ENCODE data around the gene KIAA0825. TPM values are rescaled to one million over a fixed set of nuclear protein-coding genes. Genes with fewer than 3 reads are reported as not detected.
"Not testable (repeated sequence)": the region's sequence is repeated elsewhere in the genome, so short reads cannot be mapped to it uniquely, and the experiment has no call there.

Gene KIAA0825
- total RNA-seq, 4 donors from 2014 or later: 1.2 to 5.3 (median 4.0) TPM

GRCh38 chr5:94140300-94140699, 478.1 kb downstream of the KIAA0825 start:
- Histone ChIP-seq H3K27me3 (no peaks in the 10 kb centered on the region), H3K27ac (no peak overlapping the region), H3K4me3 (no peak overlapping the region), H3K36me3 (no peaks in the 10 kb centered on the region), H3K4me1 (no peaks in the 10 kb centered on the region), H3K9me3 (peaks cover 0 to 14% of the 10 kb centered on the region in 2 donors)
- intact Hi-C loops (cut with DNase I; ENCODE audit: low total_unique reads) (no loop called here), in situ Hi-C loops (cut with MboI; ENCODE audit: low pct_ligation_motif_present in 1 of 4, low pct_unique_long_range_greater_than_20kb in 1 of 4, low sequenced_read_pairs in 3 of 4) (no loop called here)
- 92 to 98% methylated on average over 2 of the region's 2 CpGs for WGBS, 2 donors (ENCODE audit: low coverage in 1 of 2)
- DNase-seq: no peak
- no peak for TF ChIP-seq POLR2A (IDR thresholded peaks at IDR 0.05)
- TF ChIP-seq CTCF (IDR thresholded peaks at IDR 0.05): no peak
- no peak for TF ChIP-seq POLR2AphosphoS5 (IDR thresholded peaks at IDR 0.05)
- TF ChIP-seq EP300 (IDR thresholded peaks at IDR 0.05; ENCODE audit: low read depth): no peak

- Histone ChIP-seq H3K4me1 (no peaks in the 10 kb centered on the region), H3K27me3 (no peaks in the 10 kb centered on the region), H3K9me3 (no peaks in the 10 kb centered on the region), H3K36me3 (no peaks in the 10 kb centered on the region), H3K27ac (no peak overlapping the region), H3K4me3 (no peak overlapping the region)
- no peak for DNase-seq
- in situ Hi-C loops (cut with MboI; ENCODE audit: low pct_ligation_motif_present in 1 of 4, low pct_unique_long_range_greater_than_20kb in 1 of 4, low sequenced_read_pairs in 3 of 4): no loop called here
- 97 to 100% methylated on average over 1 of the region's 1 CpG for WGBS, 2 donors (ENCODE audit: low coverage in 1 of 2)
- no peak for TF ChIP-seq CTCF (IDR thresholded peaks at IDR 0.05)
- no peak for TF ChIP-seq POLR2AphosphoS5 (IDR thresholded peaks at IDR 0.05)
- no peak for TF ChIP-seq EP300 (IDR thresholded peaks at IDR 0.05; ENCODE audit: low read depth)
- TF ChIP-seq POLR2A (IDR thresholded peaks at IDR 0.05): no peak
- intact Hi-C loops (cut with DNase I; ENCODE audit: low total_unique reads): no loop called here
Observed at GRCh38 chr5:94130077-94130476, 488.3 kb downstream of the KIAA0825 start.

DNA sequence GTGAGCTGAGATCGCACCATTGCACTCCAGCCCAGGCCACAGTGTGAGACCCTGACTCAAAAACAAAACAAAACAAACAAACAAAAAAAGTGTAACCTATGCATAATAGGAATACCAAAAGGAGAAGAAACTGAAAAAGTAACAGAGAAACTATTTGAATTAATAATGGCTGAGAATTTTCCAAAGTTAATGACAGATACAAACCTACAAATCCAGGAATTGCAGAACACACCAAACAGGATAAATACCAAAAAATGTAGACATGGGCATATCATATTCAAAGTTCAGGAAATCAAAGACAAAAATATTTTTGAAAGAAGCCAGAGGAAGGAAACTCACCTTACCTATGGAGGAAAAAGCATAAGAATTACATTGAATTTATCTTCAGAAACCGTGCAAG, 493.3 kb downstream of the KIAA0825 start:
- Histone ChIP-seq H3K9me3 (no peaks in the 10 kb centered on the region), H3K27ac (no peak overlapping the region), H3K4me3 (no peak overlapping the region), H3K36me3 (no peaks in the 10 kb centered on the region), H3K27me3 (no peaks in the 10 kb centered on the region), H3K4me1 (no peaks in the 10 kb centered on the region)
- intact Hi-C loops (cut with DNase I; ENCODE audit: low total_unique reads) (no loop called here), in situ Hi-C loops (cut with MboI; ENCODE audit: low pct_ligation_motif_present in 1 of 4, low pct_unique_long_range_greater_than_20kb in 1 of 4, low sequenced_read_pairs in 3 of 4) (no loop called here)
- TF ChIP-seq POLR2AphosphoS5 (IDR thresholded peaks at IDR 0.05): no peak
- TF ChIP-seq POLR2A (IDR thresholded peaks at IDR 0.05): no peak
- TF ChIP-seq EP300 (IDR thresholded peaks at IDR 0.05; ENCODE audit: low read depth): no peak
- TF ChIP-seq CTCF (IDR thresholded peaks at IDR 0.05): no peak
- WGBS, 2 donors (ENCODE audit: low coverage in 1 of 2): 67 to 75% methylated on average over 1 to 2 of the region's 2 CpGs
- no peak for DNase-seq

DNA sequence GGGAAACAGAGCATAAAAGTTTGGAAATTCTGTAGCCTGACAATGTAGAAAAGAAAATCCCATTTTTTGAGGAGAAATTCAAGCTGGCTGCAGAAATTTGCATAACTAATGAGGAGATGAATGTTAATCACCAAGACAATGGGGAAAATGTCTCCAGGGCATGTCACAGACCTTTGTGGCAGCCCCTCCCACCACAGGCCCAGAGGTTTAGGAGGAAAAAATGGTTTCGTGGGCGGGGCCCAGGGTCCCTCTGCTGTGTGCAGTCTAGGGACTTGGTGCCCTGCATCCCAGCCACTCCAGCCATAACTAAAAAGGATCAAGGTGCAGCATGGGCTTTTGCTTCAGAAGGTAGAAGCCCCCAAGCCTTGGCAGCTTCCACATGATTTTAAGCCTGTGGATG, 502.1 kb downstream of the KIAA0825 start:
- DNase-seq; H3K4me3 ChIP-seq; H3K4me1 ChIP-seq; intact Hi-C loops (cut with DNase I; ENCODE audit: low total_unique reads); H3K27me3 ChIP-seq; in situ Hi-C loops (cut with MboI; ENCODE audit: low pct_ligation_motif_present in 1 of 4, low pct_unique_long_range_greater_than_20kb in 1 of 4, low sequenced_read_pairs in 3 of 4); H3K36me3 ChIP-seq; H3K27ac ChIP-seq; H3K9me3 ChIP-seq: not testable (repeated sequence)
- WGBS, 2 donors (ENCODE audit: low coverage in 1 of 2): 20 to 93% methylated on average over 1 to 2 of the region's 2 CpGs

GRCh38 chr5:94113087-94113486, 505.3 kb downstream of the KIAA0825 start:
- no peak for TF ChIP-seq EP300 (IDR thresholded peaks at IDR 0.05; ENCODE audit: low read depth)
- H3K27ac ChIP-seq: no peak overlapping the region
- DNase-seq: no peak
- no peaks in the 10 kb centered on the region for H3K36me3 ChIP-seq
- 85 to 91% methylated on average over 2 of the region's 2 CpGs for WGBS, 2 donors (ENCODE audit: low coverage in 1 of 2)
- H3K4me3 ChIP-seq: no peak overlapping the region
- in situ Hi-C loops (cut with MboI; ENCODE audit: low pct_ligation_motif_present in 1 of 4, low pct_unique_long_range_greater_than_20kb in 1 of 4, low sequenced_read_pairs in 3 of 4) (no loop called here), intact Hi-C loops (cut with DNase I; ENCODE audit: low total_unique reads) (no loop called here)
- H3K4me1 ChIP-seq: peaks cover 0 to 9% (median 2%) of the 10 kb centered on the region in 4 donors
- no peaks in the 10 kb centered on the region for H3K27me3 ChIP-seq
- H3K9me3 ChIP-seq: peaks cover 0 to 5% of the 10 kb centered on the region in 2 donors
